Gastroesophageal sphincter (tissue), 4 donors: ENCODE results near the gene TLCD1. TPM values are rescaled to one million over a fixed set of nuclear protein-coding genes. Genes with fewer than 3 reads are reported as not detected.
"Not testable (repeated sequence)": the region's sequence is repeated elsewhere in the genome, so short reads cannot be mapped to it uniquely, and the experiment has no call there.

Experiments used
- ATAC-seq: fragments of 150-250 bp; one replicate; pipeline ENCODE4 v1.9.1; 2016; ENCODE audit warnings: mild to moderate bottlenecking, moderate library complexity
- H3K27ac ChIP-seq, 4 donors: fragments of 200-600 bp; sonication (generic) in 3 of 4; 1 replicate in 3 of 4; 2 replicates in 1 of 4; pipeline ENCODE4 v1.5.1; 2016 to 2019
- H3K27me3 ChIP-seq: fragments of 200-600 bp; sonication (generic); one replicate; pipeline ENCODE4 v1.5.1; 2019
- H3K36me3 ChIP-seq, 2 donors: fragments of 200-600 bp; sonication (generic); one replicate each; pipeline ENCODE4 v1.5.1; 2019; ENCODE audit warnings: control low read depth in 1 of 2
- H3K4me1 ChIP-seq, 3 donors: fragments of 200-600 bp; sonication (generic); 1 replicate in 2 of 3; 2 replicates in 1 of 3; pipeline ENCODE4 v1.5.1; 2016 to 2019; ENCODE audit warnings: control low read depth in 2 of 3
- H3K4me3 ChIP-seq, 2 donors: fragments of 200-600 bp; sonication (generic); one replicate each; pipeline ENCODE4 v1.5.1; 2019; ENCODE audit warnings: mild to moderate bottlenecking in 1 of 2, moderate library complexity in 1 of 2
- H3K9me3 ChIP-seq, 3 donors: fragments of 200-600 bp; sonication (generic); one replicate each; pipeline ENCODE4 v1.5.1; 2017 to 2019; ENCODE audit warnings: control low read depth in 2 of 3
- EP300 ChIP-seq: sonication (generic); formaldehyde crosslinking; IDR thresholded peaks from one replicate; pipeline ENCODE4 v1.6.1; 2017; ENCODE audit warnings: antibody characterized with exemption, mild to moderate bottlenecking
- POLR2A ChIP-seq, 2 donors: fragments of 450-650 bp; IDR thresholded peaks; one replicate each; pipeline ENCODE4 v1.6.1; 2017; ENCODE audit warnings: antibody characterized with exemption in 2 of 2, mild to moderate bottlenecking in 2 of 2, moderate library complexity in 1 of 2
- POLR2AphosphoS5 ChIP-seq: sonication (generic); formaldehyde crosslinking; IDR thresholded peaks from one replicate; pipeline ENCODE4 v1.6.1; 2017; ENCODE audit warnings: antibody characterized with exemption
- WGBS, 2 donors: methylation state at CpG; one replicate each; pipeline ENCODE4 v1.1.5; 2018; ENCODE audit warnings: low coverage in 1 of 2; 5-methylcytosine and 5-hydroxymethylcytosine counted together
- total RNA-seq, 4 donors: library from RNA; depleted of rRNA; stranded (reverse); fragments of >200 nt; gene quantifications; one replicate each; pipeline ENCODE4 v1.1.0, GENCODE V29; 2016
- TF ChIP-seq, protein P1 (sequence below), 4 experiments: fragments of 200-600 bp in 2 of 4; fragments of 450-650 bp in 2 of 4; sonication (generic) in 1 of 4; IDR thresholded peaks; one replicate each; pipeline ENCODE4 v1.5.1; 2017 to 2019; ENCODE audit warnings: antibody characterized with exemption in 4 of 4, mild to moderate bottlenecking in 2 of 4, moderate library complexity in 2 of 4

TLCD1 gene
- total RNA-seq, 4 donors from 2014 or later = 1.1 to 2.8 TPM; not detected in 2

DNA sequence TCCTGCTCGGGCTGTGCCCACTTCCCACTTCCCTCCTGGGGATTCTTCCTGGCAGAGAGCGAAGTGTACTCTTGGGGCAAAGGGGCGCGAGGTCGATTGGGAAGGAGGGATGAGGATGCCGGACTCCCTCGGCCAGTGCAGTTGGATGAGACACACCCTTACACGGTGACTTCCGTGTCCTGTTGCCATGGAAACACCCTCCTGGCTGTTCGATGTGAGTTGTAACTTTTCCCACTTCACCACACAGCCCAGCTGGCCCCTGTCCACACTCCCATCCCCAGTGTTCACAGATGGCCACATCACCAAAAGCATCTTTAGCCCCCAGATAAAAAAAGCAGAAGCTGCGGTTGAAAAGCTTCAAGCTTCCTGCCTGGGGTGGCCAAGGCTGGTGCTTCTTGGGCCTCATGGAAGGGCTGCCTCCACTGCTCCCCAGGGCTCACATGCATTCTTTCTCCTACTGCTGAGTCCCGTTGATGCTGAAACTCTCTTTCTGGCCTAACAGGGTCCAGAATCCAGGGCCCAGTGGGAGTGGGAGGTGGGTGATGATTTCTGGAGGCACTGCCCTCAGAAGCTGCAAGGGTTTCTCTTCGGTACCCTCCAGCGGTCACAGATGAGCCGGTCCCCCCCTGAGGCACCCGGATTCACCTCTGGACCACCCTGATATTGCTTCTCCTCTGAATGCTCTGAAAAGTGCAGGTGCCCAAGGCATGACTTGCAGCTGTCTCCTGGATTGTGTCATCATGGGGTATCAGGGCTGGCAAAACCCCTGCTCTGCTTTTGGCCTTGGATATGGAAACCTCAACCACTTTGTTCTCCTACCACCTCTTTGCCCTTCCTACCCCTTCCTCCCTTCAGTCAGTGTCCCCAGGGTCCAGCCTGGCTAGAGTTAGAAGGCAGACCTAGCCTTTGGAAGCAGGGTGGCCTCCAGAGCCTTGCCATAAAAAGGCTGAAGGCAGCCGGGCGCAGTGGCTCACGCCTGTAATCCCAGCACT is 15.6 kb upstream of the TLCD1 start:
- WGBS, 2 donors = 74 to 76% methylated on average over 3 to 11 of the region's 19 CpGs
- no peak for TF ChIP-seq POLR2A (IDR thresholded peaks at IDR 0.05)
- TF ChIP-seq, protein P1, sequence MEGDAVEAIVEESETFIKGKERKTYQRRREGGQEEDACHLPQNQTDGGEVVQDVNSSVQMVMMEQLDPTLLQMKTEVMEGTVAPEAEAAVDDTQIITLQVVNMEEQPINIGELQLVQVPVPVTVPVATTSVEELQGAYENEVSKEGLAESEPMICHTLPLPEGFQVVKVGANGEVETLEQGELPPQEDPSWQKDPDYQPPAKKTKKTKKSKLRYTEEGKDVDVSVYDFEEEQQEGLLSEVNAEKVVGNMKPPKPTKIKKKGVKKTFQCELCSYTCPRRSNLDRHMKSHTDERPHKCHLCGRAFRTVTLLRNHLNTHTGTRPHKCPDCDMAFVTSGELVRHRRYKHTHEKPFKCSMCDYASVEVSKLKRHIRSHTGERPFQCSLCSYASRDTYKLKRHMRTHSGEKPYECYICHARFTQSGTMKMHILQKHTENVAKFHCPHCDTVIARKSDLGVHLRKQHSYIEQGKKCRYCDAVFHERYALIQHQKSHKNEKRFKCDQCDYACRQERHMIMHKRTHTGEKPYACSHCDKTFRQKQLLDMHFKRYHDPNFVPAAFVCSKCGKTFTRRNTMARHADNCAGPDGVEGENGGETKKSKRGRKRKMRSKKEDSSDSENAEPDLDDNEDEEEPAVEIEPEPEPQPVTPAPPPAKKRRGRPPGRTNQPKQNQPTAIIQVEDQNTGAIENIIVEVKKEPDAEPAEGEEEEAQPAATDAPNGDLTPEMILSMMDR (IDR thresholded peaks at IDR 0.05) = no peak
- TF ChIP-seq POLR2AphosphoS5 = no peak
- TF ChIP-seq EP300 = no peak
- no peaks in the 10 kb centered on the region for H3K36me3 ChIP-seq
- no peak overlapping the region for H3K27ac ChIP-seq
- peaks cover 0 to 39% (median 15%) of the 10 kb centered on the region in 3 donors for H3K4me1 ChIP-seq
- no peak overlapping the region for H3K4me3 ChIP-seq
- ATAC-seq = no peak
- no peaks in the 10 kb centered on the region for H3K27me3 ChIP-seq
- no peaks in the 10 kb centered on the region for H3K9me3 ChIP-seq

DNA sequence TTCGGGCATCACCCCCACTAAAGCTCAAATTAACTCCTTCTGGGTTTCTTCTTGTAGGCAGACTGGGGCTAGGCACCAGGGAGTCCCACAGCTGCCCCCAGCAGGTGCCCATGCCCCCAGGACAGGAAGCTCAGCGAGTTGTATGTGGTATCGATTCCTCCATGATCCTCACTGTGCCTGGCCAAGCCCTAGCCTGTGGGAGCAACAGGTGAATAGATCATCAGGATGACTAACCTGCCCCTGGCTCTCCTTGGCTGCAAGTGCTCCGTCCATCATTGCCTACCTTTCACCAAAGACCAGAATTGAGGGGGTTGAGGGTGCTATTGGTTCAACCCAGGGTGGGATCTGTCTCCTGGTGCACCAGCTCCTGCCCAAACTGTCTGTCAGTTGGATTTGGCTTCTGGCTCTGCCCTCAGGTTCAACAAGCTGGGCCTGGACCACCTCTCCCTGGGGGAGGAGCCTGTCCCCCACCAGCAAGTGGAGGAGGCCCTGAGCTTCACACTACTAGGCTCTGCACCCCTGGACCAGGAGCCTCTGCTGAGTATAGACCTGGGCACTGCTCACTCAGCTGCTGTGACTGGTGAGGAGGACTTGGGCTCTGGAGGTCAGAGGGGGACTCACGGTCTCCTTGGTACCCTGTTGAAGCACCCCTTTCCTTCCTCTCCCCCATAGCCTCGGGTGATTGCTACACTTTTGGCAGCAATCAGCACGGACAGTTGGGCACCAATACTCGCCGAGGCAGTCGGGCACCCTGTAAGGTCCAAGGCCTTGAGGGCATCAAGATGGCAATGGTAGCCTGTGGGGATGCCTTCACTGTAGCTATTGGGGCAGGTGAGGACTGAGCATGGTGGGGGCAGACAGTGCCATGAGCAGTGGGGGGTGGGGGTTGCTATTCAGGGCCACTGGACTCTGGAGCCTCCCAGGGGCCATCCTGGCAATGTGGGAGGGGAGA is 14.6 kb upstream of the TLCD1 start:
- ATAC-seq = no peak
- Histone ChIP-seq H3K36me3 (no peaks in the 10 kb centered on the region), H3K4me1 (peaks cover 0 to 29% (median 9%) of the 10 kb centered on the region in 3 donors), H3K9me3 (no peaks in the 10 kb centered on the region), H3K4me3 (no peak overlapping the region), H3K27ac (no peak overlapping the region), H3K27me3 (no peaks in the 10 kb centered on the region)
- no peak for TF ChIP-seq EP300
- TF ChIP-seq POLR2AphosphoS5 = no peak
- TF ChIP-seq POLR2A (IDR thresholded peaks at IDR 0.05) = no peak
- WGBS, 2 donors = 50 to 88% methylated on average over 1 to 2 of the region's 10 CpGs

GRCh38 chr17:28738680-28739384 is 12.8 kb upstream of the TLCD1 start:
- Histone ChIP-seq H3K9me3 (no peaks in the 10 kb centered on the region), H3K27ac (no peak overlapping the region), H3K36me3 (no peaks in the 10 kb centered on the region), H3K27me3 (no peaks in the 10 kb centered on the region), H3K4me3 (no peak overlapping the region), H3K4me1 (peaks cover 0 to 12% (median 0%) of the 10 kb centered on the region in 3 donors)
- no peak for ATAC-seq
- TF ChIP-seq POLR2AphosphoS5 = no peak
- WGBS, 2 donors = 95% methylated on average over 5 of the region's 10 CpGs

GRCh38 chr17:28737770-28738679 is 12.0 kb upstream of the TLCD1 start:
- H3K4me3 ChIP-seq = no peak overlapping the region
- no peaks in the 10 kb centered on the region for H3K36me3 ChIP-seq
- TF ChIP-seq, protein P1 (IDR thresholded peaks at IDR 0.05) = no peak
- TF ChIP-seq EP300 = no peak
- TF ChIP-seq POLR2AphosphoS5 = no peak
- TF ChIP-seq POLR2A (IDR thresholded peaks at IDR 0.05) = no peak
- H3K27ac ChIP-seq = no peak overlapping the region
- H3K4me1 ChIP-seq = peaks cover 0 to 5% (median 0%) of the 10 kb centered on the region in 3 donors
- 82 to 95% methylated on average over 4 to 8 of the region's 22 CpGs for WGBS, 2 donors
- no peaks in the 10 kb centered on the region for H3K27me3 ChIP-seq
- no peaks in the 10 kb centered on the region for H3K9me3 ChIP-seq
- no peak for ATAC-seq

DNA sequence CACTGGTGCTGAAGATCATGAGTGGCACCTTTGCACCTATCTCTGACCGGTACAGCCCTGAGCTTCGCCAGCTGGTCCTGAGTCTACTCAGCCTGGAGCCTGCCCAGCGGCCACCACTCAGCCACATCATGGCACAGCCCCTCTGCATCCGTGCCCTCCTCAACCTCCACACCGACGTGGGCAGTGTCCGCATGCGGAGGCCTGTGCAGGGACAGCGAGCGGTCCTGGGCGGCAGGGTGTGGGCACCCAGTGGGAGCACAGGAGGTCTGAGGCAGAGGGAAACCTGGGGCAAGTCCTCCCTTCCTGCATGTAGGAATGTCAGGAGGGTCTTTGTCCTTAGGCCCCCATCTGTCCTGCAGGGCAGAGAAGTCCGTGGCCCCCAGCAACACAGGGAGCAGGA is 11.3 kb upstream of the TLCD1 start:
- no peak for TF ChIP-seq EP300
- TF ChIP-seq POLR2AphosphoS5 = no peak
- no peak for TF ChIP-seq POLR2A (IDR thresholded peaks at IDR 0.05)
- TF ChIP-seq, protein P1 (IDR thresholded peaks at IDR 0.05) = no peak
- no peaks in the 10 kb centered on the region for H3K9me3 ChIP-seq
- H3K4me1 ChIP-seq = no peaks in the 10 kb centered on the region
- no peak overlapping the region for H3K27ac ChIP-seq
- no peak overlapping the region for H3K4me3 ChIP-seq
- no peaks in the 10 kb centered on the region for H3K36me3 ChIP-seq
- H3K27me3 ChIP-seq = no peaks in the 10 kb centered on the region
- ATAC-seq = no peak
- WGBS, 2 donors = 100% methylated on average over 2 of the region's 12 CpGs; no CpG with 5 or more reads in 1 of the 2 donors

- H3K4me1 ChIP-seq, H3K4me3 ChIP-seq, H3K27me3 ChIP-seq, H3K9me3 ChIP-seq, H3K27ac ChIP-seq, H3K36me3 ChIP-seq, ATAC-seq: not testable (repeated sequence)
- WGBS, 2 donors = 92% methylated on average over 2 of the region's 8 CpGs; no CpG with 5 or more reads in 1 of the 2 donors
Measured at GRCh38 chr17:28735913-28736769, 10.1 kb upstream of the TLCD1 start.
